ENCODE results near the gene MRPS7. TPM values are rescaled to one million over a fixed set of nuclear protein-coding genes. Genes with fewer than 3 reads are reported as not detected.
"Not testable (repeated sequence)": the region's sequence is repeated elsewhere in the genome, so short reads cannot be mapped to it uniquely, and the experiment has no call there.

MRPS7 gene
- total and polyA plus RNA-seq, 10 of the 15 experiments (the other 5 are each of a cell fraction or from before 2014, with no cell fraction given): 88.4 to 217 (median 109) TPM

DNA sequence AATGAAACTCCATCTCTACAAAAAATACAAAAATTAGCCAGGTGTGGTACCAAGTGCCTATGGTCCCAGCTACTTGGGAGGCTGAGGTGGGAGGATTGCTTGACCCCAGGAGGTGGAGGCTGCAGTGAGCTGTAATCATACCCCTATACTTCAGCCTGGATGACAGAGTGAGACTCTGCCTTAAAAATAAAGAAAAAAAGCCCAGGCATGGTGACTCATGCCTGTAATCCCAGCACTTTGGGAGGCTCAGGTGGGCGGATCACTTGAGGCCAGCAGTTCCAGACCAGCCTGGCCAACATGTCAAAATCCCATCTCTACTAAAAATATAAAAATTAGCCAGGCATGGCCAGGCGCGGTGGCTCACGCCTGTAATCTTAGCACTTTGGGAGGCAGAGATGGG, 18.5 kb downstream of the MRPS7 start:
- H3K79me2 ChIP-seq (ENCODE audit: control insufficient read depth, insufficient read depth, low read length); H3K4me2 ChIP-seq (ENCODE audit: control insufficient read depth, insufficient read depth); H3K9me3 ChIP-seq (replicated peaks; ENCODE audit: control insufficient read depth, insufficient read depth, low read length); H4K20me1 ChIP-seq (ENCODE audit: control insufficient read depth, insufficient read depth); H3K4me1 ChIP-seq (ENCODE audit: control insufficient read depth, insufficient read depth, low read length); RAD21 ChIA-PET (ENCODE audit: unreplicated experiment); ATAC-seq; DNase-seq (ENCODE audit: low read depth, low spot score); in situ Hi-C loops (cut with MboI); FAIRE-seq; BruUV-seq (replicated peaks); H3K27me3 ChIP-seq (replicated peaks in 1 of 2; ENCODE audit: control insufficient read depth in 2 of 2, insufficient read depth in 2 of 2, low read length in 1 of 2); intact Hi-C loops (cut with micrococcal nuclease; ENCODE audit: unreplicated experiment); H3K4me3 ChIP-seq; H3K27ac ChIP-seq (ENCODE audit: control insufficient read depth, insufficient read depth); H3K9ac ChIP-seq (ENCODE audit: control insufficient read depth, insufficient read depth, low read length); H2AFZ ChIP-seq (ENCODE audit: control insufficient read depth, low read depth, low read length): not testable (repeated sequence)
- 99% methylated on average over 4 of the region's 4 CpGs for WGBS (ENCODE audit: insufficient coverage, insufficient replicate concordance, low lambda C conversion rate, missing lambda C conversion rate)
- SMC1A ChIA-PET (ENCODE audit: uncharacterized antibody, unreplicated experiment): interaction anchor here (1.3 kb wide), 1 partner anchor 9 kb away, joined by 3 read pairs; the partner anchor contains the start of gene SLC25A19
- CTCF ChIA-PET: interaction anchor here (0.8 kb wide), 1 partner anchor 321 kb away, joined by 4 read pairs; no protein-coding TSS in a partner anchor
- H3K36me3 ChIP-seq (ENCODE audit: control insufficient read depth in 2 of 2, insufficient read depth in 2 of 2, low read length in 1 of 2): peaks cover 8 to 15% of the 10 kb centered on the region in 2 experiments; a peak in 3 of 4 replicates
- POLR2A ChIA-PET: interaction anchor here (0.6 to 3.0 kb wide), 4 partner anchors 8 to 173 kb away, joined by 3 to 10 read pairs (median 6); partner anchors contain the start of genes MIF4GD and SLC25A19

- Histone ChIP-seq H3K4me3 (no peak overlapping the region), H3K27me3 (replicated peaks in 1 of 2; ENCODE audit: control insufficient read depth in 2 of 2, insufficient read depth in 2 of 2, low read length in 1 of 2) (no peaks in the 10 kb centered on the region), H3K9ac (ENCODE audit: control insufficient read depth, insufficient read depth, low read length) (no peak overlapping the region), H3K79me2 (ENCODE audit: control insufficient read depth, insufficient read depth, low read length) (peaks cover 33% of the 10 kb centered on the region), H3K4me1 (ENCODE audit: control insufficient read depth, insufficient read depth, low read length) (peaks cover 3% of the 10 kb centered on the region), H3K4me2 (ENCODE audit: control insufficient read depth, insufficient read depth) (no peak overlapping the region), H4K20me1 (ENCODE audit: control insufficient read depth, insufficient read depth) (no peaks in the 10 kb centered on the region; the same call in 1 of the 2 replicates), H3K9me3 (replicated peaks; ENCODE audit: control insufficient read depth, insufficient read depth, low read length) (no peaks in the 10 kb centered on the region), H3K27ac (ENCODE audit: control insufficient read depth, insufficient read depth) (no peak overlapping the region), H3K36me3 (ENCODE audit: control insufficient read depth in 2 of 2, insufficient read depth in 2 of 2, low read length in 1 of 2) (peaks cover 13 to 24% of the 10 kb centered on the region in 2 experiments), H2AFZ (ENCODE audit: control insufficient read depth, low read depth, low read length) (no peak overlapping the region)
- no peak for FAIRE-seq
- SMC1A ChIA-PET (ENCODE audit: uncharacterized antibody, unreplicated experiment): interaction anchor here (1.1 to 1.9 kb wide), 2 partner anchors 10 to 13 kb away, joined by 4 read pairs; partner anchors contain the start of gene MIF4GD
- RAD21 ChIA-PET (ENCODE audit: unreplicated experiment): no interaction called here
- POLR2A ChIA-PET: interaction anchor here (0.6 to 1.2 kb wide), 3 partner anchors 8 to 423 kb away, joined by 4 to 6 read pairs (median 4); partner anchors contain the start of gene MIF4GD
- CTCF ChIA-PET: interaction anchor here (0.7 to 1.6 kb wide), 3 partner anchors 13 to 323 kb away, joined by 3 to 9 read pairs (median 3); partner anchors contain the start of gene MIF4GD
- 78% methylated on average over 6 of the region's 6 CpGs for WGBS (ENCODE audit: insufficient coverage, insufficient replicate concordance, low lambda C conversion rate, missing lambda C conversion rate)
- DNase-seq (ENCODE audit: low read depth, low spot score): no peak
- in situ Hi-C loops (cut with MboI) (no loop called here), intact Hi-C loops (cut with micrococcal nuclease; ENCODE audit: unreplicated experiment) (loop anchor here (5.0 kb wide), 1 partner anchor 37 kb away; no protein-coding TSS in a partner anchor)
- ATAC-seq: no peak
- no TSS peak for BruUV-seq (replicated peaks)
- TF ChIP-seq ZBTB33 (IDR thresholded peaks at IDR 0.05) (no peak), ETV6 (conservative IDR thresholded peaks at IDR 0.05 in 1 of 2, IDR thresholded peaks at IDR 0.05 in 1 of 2; ENCODE audit: borderline replicate concordance in 1 of 2, low read depth in 1 of 2) (no peak), HDGF (IDR thresholded peaks at IDR 0.05) (no peak), BCL11A (IDR thresholded peaks at IDR 0.05; ENCODE audit: low read depth, low read length) (no peak), SUPT20H (IDR thresholded peaks at IDR 0.05; ENCODE audit: borderline replicate concordance, control insufficient read depth, low read depth, low read length) (no peak), RUNX3 (IDR thresholded peaks at IDR 0.05; ENCODE audit: low read length) (no peak), POLR2AphosphoS2 (IDR thresholded peaks at IDR 0.05; ENCODE audit: low read depth, low read length) (no peak), CREB1 (IDR thresholded peaks at IDR 0.05; ENCODE audit: low read depth) (no peak)
- TF ChIP-seq, protein P1, sequence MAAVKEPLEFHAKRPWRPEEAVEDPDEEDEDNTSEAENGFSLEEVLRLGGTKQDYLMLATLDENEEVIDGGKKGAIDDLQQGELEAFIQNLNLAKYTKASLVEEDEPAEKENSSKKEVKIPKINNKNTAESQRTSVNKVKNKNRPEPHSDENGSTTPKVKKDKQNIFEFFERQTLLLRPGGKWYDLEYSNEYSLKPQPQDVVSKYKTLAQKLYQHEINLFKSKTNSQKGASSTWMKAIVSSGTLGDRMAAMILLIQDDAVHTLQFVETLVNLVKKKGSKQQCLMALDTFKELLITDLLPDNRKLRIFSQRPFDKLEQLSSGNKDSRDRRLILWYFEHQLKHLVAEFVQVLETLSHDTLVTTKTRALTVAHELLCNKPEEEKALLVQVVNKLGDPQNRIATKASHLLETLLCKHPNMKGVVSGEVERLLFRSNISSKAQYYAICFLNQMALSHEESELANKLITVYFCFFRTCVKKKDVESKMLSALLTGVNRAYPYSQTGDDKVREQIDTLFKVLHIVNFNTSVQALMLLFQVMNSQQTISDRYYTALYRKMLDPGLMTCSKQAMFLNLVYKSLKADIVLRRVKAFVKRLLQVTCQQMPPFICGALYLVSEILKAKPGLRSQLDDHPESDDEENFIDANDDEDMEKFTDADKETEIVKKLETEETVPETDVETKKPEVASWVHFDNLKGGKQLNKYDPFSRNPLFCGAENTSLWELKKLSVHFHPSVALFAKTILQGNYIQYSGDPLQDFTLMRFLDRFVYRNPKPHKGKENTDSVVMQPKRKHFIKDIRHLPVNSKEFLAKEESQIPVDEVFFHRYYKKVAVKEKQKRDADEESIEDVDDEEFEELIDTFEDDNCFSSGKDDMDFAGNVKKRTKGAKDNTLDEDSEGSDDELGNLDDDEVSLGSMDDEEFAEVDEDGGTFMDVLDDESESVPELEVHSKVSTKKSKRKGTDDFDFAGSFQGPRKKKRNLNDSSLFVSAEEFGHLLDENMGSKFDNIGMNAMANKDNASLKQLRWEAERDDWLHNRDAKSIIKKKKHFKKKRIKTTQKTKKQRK (IDR thresholded peaks at IDR 0.05; ENCODE audit: low read depth, low read length): no peak
Observed at GRCh38 chr17:75285123-75285522, 23.4 kb downstream of the MRPS7 start.
